HUES48 (cell line): ENCODE measurements around the gene EEIG2.
"Not testable (repeated sequence)": the region's sequence is repeated elsewhere in the genome, so short reads cannot be mapped to it uniquely, and the experiment has no call there.

ENCODE experiments used
- H3K27ac ChIP-seq: one replicate; pipeline ENCODE4 v1.7.0; 2013; ENCODE audit warnings: low read depth, low read length, inconsistent platforms
- H3K27me3 ChIP-seq: 2 replicates; pipeline ENCODE4 v1.6.1; 2013; ENCODE audit warnings: mild to moderate bottlenecking, low read length; ENCODE audit not compliant: control insufficient read depth, insufficient read depth
- H3K36me3 ChIP-seq: 2 replicates; pipeline ENCODE4 v1.6.1; 2013; ENCODE audit warnings: low read length; ENCODE audit not compliant: control insufficient read depth, insufficient read depth
- H3K4me1 ChIP-seq: 2 replicates; pipeline ENCODE4 v1.6.1; 2013; ENCODE audit warnings: mild to moderate bottlenecking, low read length; ENCODE audit not compliant: control insufficient read depth, insufficient read depth
- H3K4me3 ChIP-seq: 2 replicates; pipeline ENCODE4 v1.5.1; 2013; ENCODE audit warnings: mild to moderate bottlenecking, low read depth, low read length
- H3K9ac ChIP-seq: 2 replicates; pipeline ENCODE4 v1.6.1; 2013; ENCODE audit warnings: mild to moderate bottlenecking, low read depth, low read length, moderate library complexity
- H3K9me3 ChIP-seq: 2 replicates; pipeline ENCODE4 v1.6.1; 2013; ENCODE audit warnings: low read length; ENCODE audit not compliant: control insufficient read depth, insufficient read depth

Gene EEIG2

GRCh38 chr1:108559215-108560186 is at the start of gene EEIG2:
Gene EEIG2, plus strand, starts transcription at chr1:108560100. Its CDS starts 329 bp downstream, at chr1:108560429.
- no peaks in the 10 kb centered on the region for H3K9me3 ChIP-seq
- peaks cover 40% of the 10 kb centered on the region for H3K4me1 ChIP-seq
- H3K4me3 ChIP-seq, result peak within 1 kb of the TSS; percentile 86
- no peaks in the 10 kb centered on the region for H3K27me3 ChIP-seq
- no peaks in the 10 kb centered on the region for H3K36me3 ChIP-seq
- peak within 1 kb of the TSS; percentile 64 for H3K27ac ChIP-seq
- H3K9ac ChIP-seq, result peak within 1 kb of the TSS; percentile 37; the same call in 1 of the 2 replicates

GRCh38 chr1:108511764-108512163 is 48.1 kb upstream of the EEIG2 start:
- Histone ChIP-seq H3K27ac (no peak overlapping the region), H3K9me3 (no peaks in the 10 kb centered on the region), H3K27me3 (no peaks in the 10 kb centered on the region), H3K4me1 (no peaks in the 10 kb centered on the region), H3K9ac (no peak overlapping the region), H3K4me3 (no peak overlapping the region), H3K36me3 (no peaks in the 10 kb centered on the region)

GRCh38 chr1:108512239-108513043 is 47.5 kb upstream of the EEIG2 start:
- H3K27ac ChIP-seq, result no peak overlapping the region
- H3K27me3 ChIP-seq, result no peaks in the 10 kb centered on the region
- no peak overlapping the region for H3K4me3 ChIP-seq
- no peak overlapping the region for H3K9ac ChIP-seq
- H3K36me3 ChIP-seq, result no peaks in the 10 kb centered on the region
- no peaks in the 10 kb centered on the region for H3K9me3 ChIP-seq
- no peaks in the 10 kb centered on the region for H3K4me1 ChIP-seq

- Histone ChIP-seq H3K36me3 (no peaks in the 10 kb centered on the region), H3K4me3 (no peak overlapping the region), H3K9ac (no peak overlapping the region), H3K27ac (no peak overlapping the region), H3K27me3 (no peaks in the 10 kb centered on the region), H3K9me3 (no peaks in the 10 kb centered on the region), H3K4me1 (no peaks in the 10 kb centered on the region)
Measured at GRCh38 chr1:108513044-108513415, 46.9 kb upstream of the EEIG2 start.

GRCh38 chr1:108513914-108514313 is 46.0 kb upstream of the EEIG2 start:
- H3K9me3 ChIP-seq, H3K27me3 ChIP-seq, H3K4me3 ChIP-seq, H3K36me3 ChIP-seq, H3K4me1 ChIP-seq, H3K9ac ChIP-seq, H3K27ac ChIP-seq: not testable (repeated sequence)

- H3K36me3 ChIP-seq, H3K27ac ChIP-seq, H3K9ac ChIP-seq, H3K9me3 ChIP-seq, H3K27me3 ChIP-seq, H3K4me3 ChIP-seq, H3K4me1 ChIP-seq: not testable (repeated sequence)
Measured at GRCh38 chr1:108517301-108517897, 42.5 kb upstream of the EEIG2 start.

- no peaks in the 10 kb centered on the region for H3K4me1 ChIP-seq
- H3K36me3 ChIP-seq, result no peaks in the 10 kb centered on the region
- no peak overlapping the region for H3K4me3 ChIP-seq
- H3K27ac ChIP-seq, result no peak overlapping the region
- no peaks in the 10 kb centered on the region for H3K27me3 ChIP-seq
- no peak overlapping the region for H3K9ac ChIP-seq
- 0 out of 2 replicates have a peak, but pooled peaks cover 8% of the 10 kb centered on the region for H3K9me3 ChIP-seq
Measured at GRCh38 chr1:108521990-108522393, 37.9 kb upstream of the EEIG2 start.

- Histone ChIP-seq H3K9ac (no peak overlapping the region), H3K4me3 (no peak overlapping the region), H3K27ac (no peak overlapping the region), H3K27me3 (no peaks in the 10 kb centered on the region), H3K36me3 (no peaks in the 10 kb centered on the region), H3K9me3 (0 out of 2 replicates have a peak, but pooled peaks cover 8% of the 10 kb centered on the region), H3K4me1 (no peaks in the 10 kb centered on the region)
Measured at GRCh38 chr1:108523829-108524228, 36.1 kb upstream of the EEIG2 start.

GRCh38 chr1:108524676-108525075 is 35.2 kb upstream of the EEIG2 start:
- Histone ChIP-seq H3K4me3 (no peak overlapping the region), H3K27ac (no peak overlapping the region), H3K9me3 (0 out of 2 replicates have a peak, but pooled peaks cover 8% of the 10 kb centered on the region), H3K9ac (no peak overlapping the region), H3K27me3 (no peaks in the 10 kb centered on the region), H3K36me3 (no peaks in the 10 kb centered on the region), H3K4me1 (no peaks in the 10 kb centered on the region)

- H3K4me1 ChIP-seq, result no peaks in the 10 kb centered on the region
- 0 out of 2 replicates have a peak, but pooled peaks cover 8% of the 10 kb centered on the region for H3K9me3 ChIP-seq
- H3K4me3 ChIP-seq, result no peak overlapping the region
- H3K9ac ChIP-seq, result no peak overlapping the region
- H3K27me3 ChIP-seq, result no peaks in the 10 kb centered on the region
- H3K27ac ChIP-seq, result no peak overlapping the region
- no peaks in the 10 kb centered on the region for H3K36me3 ChIP-seq
Measured at GRCh38 chr1:108527135-108527534, 32.8 kb upstream of the EEIG2 start.
